ENCODE measurements around the gene PCDH9.

DNA sequence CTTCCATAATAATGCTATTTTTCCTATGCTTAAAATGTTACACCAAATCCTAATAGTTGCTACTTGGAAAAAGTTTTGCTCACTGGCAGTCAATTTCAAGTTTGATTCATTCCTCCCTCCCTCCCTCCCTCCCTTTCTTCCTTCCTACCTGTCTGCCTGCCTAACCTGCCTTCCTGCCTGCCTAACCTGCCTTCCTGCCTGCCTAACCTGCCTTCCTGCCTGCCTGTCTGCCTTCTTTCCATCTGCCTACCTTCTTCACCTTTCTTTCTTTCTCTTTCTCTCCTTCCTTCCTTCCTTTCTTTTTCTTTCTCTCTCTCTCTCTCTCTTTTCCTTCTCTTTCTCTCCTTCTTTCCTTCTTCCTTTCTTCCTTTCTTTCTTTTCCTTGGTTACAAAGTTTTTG, 418.7 kb downstream of the PCDH9 start:
- TF ChIP-seq, protein P1, sequence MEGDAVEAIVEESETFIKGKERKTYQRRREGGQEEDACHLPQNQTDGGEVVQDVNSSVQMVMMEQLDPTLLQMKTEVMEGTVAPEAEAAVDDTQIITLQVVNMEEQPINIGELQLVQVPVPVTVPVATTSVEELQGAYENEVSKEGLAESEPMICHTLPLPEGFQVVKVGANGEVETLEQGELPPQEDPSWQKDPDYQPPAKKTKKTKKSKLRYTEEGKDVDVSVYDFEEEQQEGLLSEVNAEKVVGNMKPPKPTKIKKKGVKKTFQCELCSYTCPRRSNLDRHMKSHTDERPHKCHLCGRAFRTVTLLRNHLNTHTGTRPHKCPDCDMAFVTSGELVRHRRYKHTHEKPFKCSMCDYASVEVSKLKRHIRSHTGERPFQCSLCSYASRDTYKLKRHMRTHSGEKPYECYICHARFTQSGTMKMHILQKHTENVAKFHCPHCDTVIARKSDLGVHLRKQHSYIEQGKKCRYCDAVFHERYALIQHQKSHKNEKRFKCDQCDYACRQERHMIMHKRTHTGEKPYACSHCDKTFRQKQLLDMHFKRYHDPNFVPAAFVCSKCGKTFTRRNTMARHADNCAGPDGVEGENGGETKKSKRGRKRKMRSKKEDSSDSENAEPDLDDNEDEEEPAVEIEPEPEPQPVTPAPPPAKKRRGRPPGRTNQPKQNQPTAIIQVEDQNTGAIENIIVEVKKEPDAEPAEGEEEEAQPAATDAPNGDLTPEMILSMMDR (conservative IDR thresholded peaks at IDR 0.05 in 1 of 2, IDR thresholded peaks at IDR 0.05 in 1 of 2; ENCODE audit: extremely low read depth in 1 of 2, insufficient read depth in 1 of 2, low read depth in 1 of 2, low read length in 2 of 2), result no peak
- no peak for TF ChIP-seq EZH2 (IDR thresholded peaks at IDR 0.05; ENCODE audit: borderline replicate concordance, low read length)

Data from mammary epithelial cell (primary cell).